Ishikawa (cell line): Measurements from ENCODE around the gene KLHL2.

Experiments
- RAD21 ChIP-seq: IDR thresholded peaks from 2 replicates; pipeline ENCODE4 v1.6.1; 2012; ENCODE audit warnings: low read depth
- TF ChIP-seq, protein P1 (sequence below): IDR thresholded peaks from 2 replicates; pipeline ENCODE4 v1.6.1; 2012

DNA sequence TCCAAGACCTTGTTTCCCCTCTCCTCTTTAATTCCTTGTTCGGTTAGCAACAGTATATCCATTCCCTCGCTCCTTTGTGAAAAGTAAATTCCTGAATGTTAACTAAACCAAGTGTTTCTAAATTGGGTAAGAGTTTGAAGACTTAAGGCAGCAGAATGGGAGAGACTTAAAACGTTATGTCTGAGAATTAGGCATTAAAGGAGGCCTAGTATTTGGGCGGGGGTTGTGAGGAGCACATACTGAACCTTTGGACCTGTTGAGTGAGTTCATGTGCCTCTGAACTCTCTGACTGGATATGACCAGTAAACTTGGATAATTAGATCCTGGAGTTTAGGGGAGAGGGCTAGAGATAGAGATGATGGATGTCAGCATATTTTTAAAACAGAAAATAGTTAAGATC, 121.3 kb downstream of the KLHL2 start:
- no peak for TF ChIP-seq RAD21
- TF ChIP-seq, protein P1, sequence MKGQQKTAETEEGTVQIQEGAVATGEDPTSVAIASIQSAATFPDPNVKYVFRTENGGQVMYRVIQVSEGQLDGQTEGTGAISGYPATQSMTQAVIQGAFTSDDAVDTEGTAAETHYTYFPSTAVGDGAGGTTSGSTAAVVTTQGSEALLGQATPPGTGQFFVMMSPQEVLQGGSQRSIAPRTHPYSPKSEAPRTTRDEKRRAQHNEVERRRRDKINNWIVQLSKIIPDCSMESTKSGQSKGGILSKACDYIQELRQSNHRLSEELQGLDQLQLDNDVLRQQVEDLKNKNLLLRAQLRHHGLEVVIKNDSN: no peak
